GM12878 (cell line): ENCODE measurements around the gene DEXI. TPM values are rescaled to one million over a fixed set of nuclear protein-coding genes. Genes with fewer than 3 reads are reported as not detected.
A peak's percentile ranks its signal among the peaks of the same experiment; 100 is the strongest.

ENCODE experiments used
- ASH2L ChIP-seq: fragments of 300-600, 200-600 bp; sonication (generic); IDR thresholded peaks from 2 replicates; pipeline ENCODE4 v1.6.1; 2017; ENCODE audit warnings: low read depth, mild to moderate bottlenecking, borderline replicate concordance
- ATF3 ChIP-seq: IDR thresholded peaks from 2 replicates; pipeline ENCODE4 v1.6.1; 2011; ENCODE audit warnings: low read depth, mild to moderate bottlenecking, low read length, moderate library complexity, borderline replicate concordance; ENCODE audit errors: extremely low read depth
- E2F4 ChIP-seq: IDR thresholded peaks from 2 replicates; pipeline ENCODE4 v1.6.1; 2012; ENCODE audit warnings: low read depth, low read length, improper control_type of control experiment
- HCFC1 ChIP-seq: fragments of 150-350 bp; IDR thresholded peaks from 2 replicates; pipeline ENCODE4 v1.6.1; 2014; ENCODE audit warnings: low read length
- IKZF2 ChIP-seq, 2 experiments: fragments of 450-650 bp; IDR thresholded peaks; 2 replicates each; pipeline ENCODE4 v1.6.1; 2017; ENCODE audit warnings: mild to moderate bottlenecking in 2 of 2, moderate library complexity in 2 of 2
- JUNB ChIP-seq: IDR thresholded peaks from 2 replicates; pipeline ENCODE4 v1.6.1; 2016; ENCODE audit warnings: antibody characterized with exemption, mild to moderate bottlenecking
- PKNOX1 ChIP-seq: fragments of 450-650 bp; IDR thresholded peaks from 2 replicates; pipeline ENCODE4 v1.6.1; 2016; ENCODE audit warnings: mild to moderate bottlenecking
- POLR2AphosphoS5 ChIP-seq: IDR thresholded peaks from 2 replicates; pipeline ENCODE4 v1.6.1; 2011; ENCODE audit warnings: mild to moderate bottlenecking, low read length, inconsistent platforms
- PRDM15 ChIP-seq: fragments of 450-650 bp; formaldehyde crosslinking; IDR thresholded peaks from 2 replicates; pipeline ENCODE4 v1.4.0; 2020; ENCODE audit warnings: mild to moderate bottlenecking, moderate library complexity
- RELB ChIP-seq: fragments of 450-650 bp; IDR thresholded peaks from 2 replicates; pipeline ENCODE4 v1.6.1; 2017; ENCODE audit warnings: low read depth, mild to moderate bottlenecking, moderate library complexity
- RFX5 ChIP-seq: IDR thresholded peaks from 2 replicates; pipeline ENCODE4 v1.6.1; 2011; ENCODE audit warnings: low read depth, low read length, improper control_type of control experiment
- SP1 ChIP-seq: IDR thresholded peaks from one replicate; pipeline ENCODE4 v1.6.1; 2011; ENCODE audit warnings: low read depth, low read length
- SUPT20H ChIP-seq: IDR thresholded peaks from 2 replicates; pipeline ENCODE4 v1.6.1; 2011; ENCODE audit warnings: low read depth, mild to moderate bottlenecking, low read length, moderate library complexity, borderline replicate concordance; ENCODE audit not compliant: control insufficient read depth
- TARDBP ChIP-seq: IDR thresholded peaks from 2 replicates; pipeline ENCODE4 v1.6.1; 2016; ENCODE audit warnings: borderline replicate concordance
- TBL1XR1 ChIP-seq: IDR thresholded peaks from 2 replicates; pipeline ENCODE4 v1.6.1; 2012; ENCODE audit warnings: low read depth, low read length, improper control_type of control experiment
- ZNF592 ChIP-seq: fragments of 450-650 bp; IDR thresholded peaks from 2 replicates; pipeline ENCODE4 v1.6.1; 2017; ENCODE audit warnings: mild to moderate bottlenecking, moderate library complexity
- polyA plus RNA-seq, 11 experiments: library from polyadenylated mRNA; depleted of rRNA in 4 of 11; unstranded in 6 of 11; stranded (reverse) in 5 of 11; fragments of >200 nt; fragmentation: Nextera tagmentation in 4 of 11; fragmentation: Illumina TruSeq in 1 of 11; extraction: Ambion mirVana in 4 of 11; extraction: Trizol in 1 of 11; gene quantifications; 1 replicate in 1 of 11; 2 replicates in 10 of 11; pipeline versions ENCODE4 v1.2.1 to v1.2.3, GENCODE V29; 2011 to 2016; ENCODE audit warnings: inconsistent platforms in 2 of 11, missing spikeins in 2 of 11, low read depth in 1 of 11
- total RNA-seq, 4 experiments: library from RNA; depleted of rRNA in 3 of 4; stranded (reverse); fragments of >200 nt in 3 of 4; fragmentation: Illumina TruSeq in 1 of 4; extraction: Trizol in 1 of 4; gene quantifications; 2 replicates each; pipeline versions ENCODE4 v1.2.1 to v1.2.3, GENCODE V29; 2013 to 2021

Gene DEXI
- total and polyA plus RNA-seq, 10 of the 15 experiments (the other 5 are each of a cell fraction or from before 2014, with no cell fraction given) = 1.4 to 26.3 (median 18.4) TPM

GRCh38 chr16:10957771-10958482 lies 15.7 kb upstream of the DEXI start (continued):
- no peak for TF ChIP-seq E2F4
- TF ChIP-seq TBL1XR1 = 0 out of 2 replicates have a peak, but pooled peaks have one; percentile 7
- TF ChIP-seq RELB = peak; percentile 57; the same call in 1 of the 2 replicates
- no peak for TF ChIP-seq TARDBP
- no peak for TF ChIP-seq SUPT20H
- no peak for TF ChIP-seq SP1
- peak; percentile 89 for TF ChIP-seq JUNB
- no peak for TF ChIP-seq ASH2L
- peak; percentile 79 for TF ChIP-seq PKNOX1
- TF ChIP-seq PRDM15 (CRISPR knock-in tag) = no peak
- TF ChIP-seq POLR2AphosphoS5 = no peak
- TF ChIP-seq RFX5 = no peak
- TF ChIP-seq IKZF2 (IDR thresholded peaks at IDR 0.05) = peak; percentile 62 to 81; a peak in 3 of 4 replicates
- TF ChIP-seq HCFC1 = no peak
- TF ChIP-seq ZNF592 = no peak
- no peak for TF ChIP-seq ATF3
